A673 (cell line): ENCODE results near the gene SUN5. TPM values are rescaled to one million over a fixed set of nuclear protein-coding genes. Genes with fewer than 3 reads are reported as not detected.

ENCODE experiments used
- BruUV-seq: library from RNA; stranded (reverse); fragments of 400-500 nt; replicated peaks from 2 replicates; lab custom pipeline; 2021; lab: Mats Ljungman, UMichigan
- CTCF ChIA-PET: fragments of 300-600 bp; sonication (Branson Sonifier 250); formaldehyde crosslinking; loops from one replicate; lab custom pipeline; 2022; ENCODE audit warnings: antibody characterized with exemption; lab: Charles Lee
- POLR2A ChIA-PET: fragments of 300-600 bp; sonication (Branson Sonifier 250); formaldehyde crosslinking; loops from one replicate; lab custom pipeline; 2022; ENCODE audit warnings: antibody characterized with exemption; ENCODE audit not compliant: low non-redundant PET; lab: Charles Lee
- DNase-seq: peaks from one replicate; pipeline ENCODE4 v3.0.0-alpha.2; 2015; ENCODE audit warnings: low spot score
- H3K27ac ChIP-seq: fragments of 200-600 bp; sonication (generic); 2 replicates; pipeline ENCODE4 v1.5.1; 2016; ENCODE audit warnings: mixed run types, low read depth, mild to moderate bottlenecking, mixed read lengths, antibody characterized with exemption, low read length; ENCODE audit not compliant: poor library complexity, severe bottlenecking
- H3K27me3 ChIP-seq: fragments of 200-600 bp; sonication (generic); replicated peaks from 2 replicates; pipeline ENCODE4 v1.6.1; 2017; ENCODE audit warnings: mixed run types, low read depth, mild to moderate bottlenecking, mixed read lengths, antibody characterized with exemption, low read length; ENCODE audit not compliant: insufficient read depth, poor library complexity
- H3K36me3 ChIP-seq: fragments of 200-600 bp; sonication (generic); 2 replicates; pipeline ENCODE4 v1.6.1; 2016; ENCODE audit warnings: mixed run types, mild to moderate bottlenecking, mixed read lengths, antibody characterized with exemption, low read length; ENCODE audit not compliant: insufficient read depth, poor library complexity, severe bottlenecking
- H3K4me1 ChIP-seq: fragments of 200-600 bp; sonication (generic); 2 replicates; pipeline ENCODE4 v1.6.1; 2017; ENCODE audit warnings: mixed run types, mild to moderate bottlenecking, mixed read lengths, antibody characterized with exemption, low read length; ENCODE audit not compliant: insufficient read depth, poor library complexity, severe bottlenecking
- H3K4me3 ChIP-seq: fragments of 200-600 bp; sonication (generic); 2 replicates; pipeline ENCODE4 v1.5.1; 2016; ENCODE audit warnings: low read depth, mixed run types, mild to moderate bottlenecking, mixed read lengths, low read length; ENCODE audit not compliant: poor library complexity, severe bottlenecking
- H3K9me3 ChIP-seq: fragments of 200-600 bp; sonication (generic); 2 replicates; pipeline ENCODE4 v1.6.1; 2016; ENCODE audit warnings: mixed run types, low read depth, mild to moderate bottlenecking, mixed read lengths, antibody characterized with exemption, low read length; ENCODE audit not compliant: poor library complexity, severe bottlenecking
- EZH2 ChIP-seq: fragments of 200-600 bp; sonication (generic); IDR thresholded peaks from 2 replicates; pipeline ENCODE4 v1.6.1; 2017; ENCODE audit warnings: borderline replicate concordance, low read depth, mild to moderate bottlenecking, mixed read lengths, antibody characterized with exemption, low read length; ENCODE audit not compliant: poor library complexity, severe bottlenecking
- intact Hi-C: fragments of 100-400 bp; cut with micrococcal nuclease; formaldehyde crosslinking; loops from one replicate; pipeline ENCODE4 v1.10.0; 2022; ENCODE audit not compliant: unreplicated experiment
- total RNA-seq: library from RNA; stranded (reverse); gene quantifications from 2 replicates; pipeline ENCODE4 v1.2.3, GENCODE V29; 2021
- TF ChIP-seq, protein P1 (sequence below): fragments of 300-800, 200-600 bp; sonication (generic); conservative IDR thresholded peaks from 2 replicates; pipeline ENCODE4 v1.5.1; 2017; ENCODE audit warnings: low read depth, mild to moderate bottlenecking, antibody characterized with exemption, low read length, moderate library complexity, mixed read lengths

Gene SUN5
- total RNA-seq, 1 experiment from 2014 or later: not detected

DNA sequence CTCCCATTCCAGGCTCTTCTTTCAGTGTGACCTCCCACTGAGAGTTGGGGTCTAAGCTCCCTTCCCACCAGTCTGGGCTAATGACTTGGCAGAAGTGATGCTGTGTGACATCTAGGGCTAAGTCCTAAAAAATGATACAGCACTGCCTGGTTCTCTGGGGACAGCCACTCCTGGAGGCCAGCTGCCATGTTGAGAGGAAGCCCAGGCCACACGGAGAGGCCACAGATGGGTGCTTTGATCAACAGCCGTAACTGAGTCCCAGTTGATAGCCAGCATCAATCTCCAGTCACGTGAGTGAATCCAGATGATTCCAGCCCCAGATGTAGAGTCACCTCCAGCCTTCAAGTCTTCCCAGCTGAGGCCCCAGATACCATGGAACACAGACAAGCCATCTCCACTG, 13.8 kb downstream of the SUN5 start:
- H3K4me3 ChIP-seq: no peak overlapping the region
- no peak overlapping the region for H3K27ac ChIP-seq
- H3K27me3 ChIP-seq: no peaks in the 10 kb centered on the region
- POLR2A ChIA-PET: no interaction called here
- CTCF ChIA-PET: no interaction called here
- no peaks in the 10 kb centered on the region for H3K4me1 ChIP-seq
- DNase-seq: no peak
- no peak for TF ChIP-seq EZH2
- TF ChIP-seq, protein P1, sequence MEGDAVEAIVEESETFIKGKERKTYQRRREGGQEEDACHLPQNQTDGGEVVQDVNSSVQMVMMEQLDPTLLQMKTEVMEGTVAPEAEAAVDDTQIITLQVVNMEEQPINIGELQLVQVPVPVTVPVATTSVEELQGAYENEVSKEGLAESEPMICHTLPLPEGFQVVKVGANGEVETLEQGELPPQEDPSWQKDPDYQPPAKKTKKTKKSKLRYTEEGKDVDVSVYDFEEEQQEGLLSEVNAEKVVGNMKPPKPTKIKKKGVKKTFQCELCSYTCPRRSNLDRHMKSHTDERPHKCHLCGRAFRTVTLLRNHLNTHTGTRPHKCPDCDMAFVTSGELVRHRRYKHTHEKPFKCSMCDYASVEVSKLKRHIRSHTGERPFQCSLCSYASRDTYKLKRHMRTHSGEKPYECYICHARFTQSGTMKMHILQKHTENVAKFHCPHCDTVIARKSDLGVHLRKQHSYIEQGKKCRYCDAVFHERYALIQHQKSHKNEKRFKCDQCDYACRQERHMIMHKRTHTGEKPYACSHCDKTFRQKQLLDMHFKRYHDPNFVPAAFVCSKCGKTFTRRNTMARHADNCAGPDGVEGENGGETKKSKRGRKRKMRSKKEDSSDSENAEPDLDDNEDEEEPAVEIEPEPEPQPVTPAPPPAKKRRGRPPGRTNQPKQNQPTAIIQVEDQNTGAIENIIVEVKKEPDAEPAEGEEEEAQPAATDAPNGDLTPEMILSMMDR: no peak
- no peaks in the 10 kb centered on the region for H3K9me3 ChIP-seq
- no TSS peak for BruUV-seq
- H3K36me3 ChIP-seq: no peaks in the 10 kb centered on the region
- intact Hi-C loops: no loop called here

DNA sequence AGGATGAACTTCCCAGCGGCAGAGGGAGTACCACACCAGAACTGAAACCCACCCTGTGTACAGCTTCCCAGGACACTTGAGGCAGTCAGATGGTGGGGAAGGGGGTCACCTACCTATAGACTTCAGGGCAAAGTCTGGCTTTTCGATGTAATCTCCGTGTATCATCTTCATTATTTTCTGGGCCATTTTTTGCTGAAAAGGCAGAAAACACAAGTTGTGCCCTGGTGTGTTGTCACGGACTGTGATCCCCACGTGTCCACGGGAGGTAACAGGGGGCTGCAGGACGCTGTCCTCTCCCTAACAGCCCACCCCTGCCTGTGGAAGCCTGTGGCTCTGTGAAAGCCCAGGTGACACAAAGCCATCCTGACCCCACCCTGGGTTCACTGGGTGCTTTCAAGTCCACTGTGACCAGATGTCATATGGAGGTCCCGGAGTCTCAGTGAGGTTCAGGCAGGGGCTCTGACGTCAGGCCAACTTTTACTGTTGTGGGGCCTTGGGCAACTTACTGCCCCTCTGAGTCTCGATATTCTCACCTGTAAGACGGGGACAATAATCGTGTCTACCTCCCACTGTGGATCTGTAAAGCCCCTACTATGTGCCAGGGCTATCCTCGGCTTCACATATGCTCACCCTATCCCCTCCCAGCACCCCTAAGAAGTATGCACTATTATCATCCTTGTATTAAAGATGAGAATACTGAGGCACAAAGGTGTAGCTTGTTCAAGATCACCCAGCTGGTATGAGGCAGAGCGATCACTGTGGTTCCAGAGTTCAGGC, 14.5 kb downstream of the SUN5 start:
- no TSS peak for BruUV-seq
- intact Hi-C loops: no loop called here
- no peak for TF ChIP-seq EZH2
- TF ChIP-seq, protein P1: no peak

DNA sequence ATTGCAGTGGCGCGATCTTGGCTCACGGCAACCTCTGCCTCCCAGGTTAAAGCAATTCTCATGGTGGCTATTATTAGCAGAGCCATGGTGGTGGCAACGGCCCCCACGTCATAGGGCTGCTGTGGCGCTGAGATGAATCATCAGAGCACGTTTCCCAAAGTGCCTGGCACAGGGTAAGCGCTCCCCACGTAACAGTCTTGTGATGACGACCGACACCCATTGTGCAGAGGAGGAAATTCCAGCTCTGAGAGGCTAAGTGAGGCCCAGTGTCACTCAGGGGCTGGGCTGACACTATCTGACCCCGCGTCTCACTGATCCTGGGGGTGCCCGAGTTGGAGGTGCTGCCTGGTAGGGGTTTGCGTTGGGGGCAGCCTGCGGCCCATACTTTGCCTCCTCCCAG, 16.2 kb downstream of the SUN5 start:
- POLR2A ChIA-PET: no interaction called here
- no peak for DNase-seq
- TF ChIP-seq, protein P1: no peak
- TF ChIP-seq EZH2: no peak
- Histone ChIP-seq H3K4me3 (no peak overlapping the region), H3K27me3 (no peaks in the 10 kb centered on the region), H3K27ac (no peak overlapping the region), H3K9me3 (no peaks in the 10 kb centered on the region), H3K4me1 (no peaks in the 10 kb centered on the region), H3K36me3 (no peaks in the 10 kb centered on the region)
- BruUV-seq: no TSS peak
- intact Hi-C loops: no loop called here
- CTCF ChIA-PET: no interaction called here

More for the DNA sequence above, 14.5 kb downstream of the SUN5 start:
- no peak overlapping the region for H3K27ac ChIP-seq
- no peaks in the 10 kb centered on the region for H3K4me1 ChIP-seq
- no peaks in the 10 kb centered on the region for H3K9me3 ChIP-seq
- no peaks in the 10 kb centered on the region for H3K27me3 ChIP-seq
- ChIA-PET POLR2A (no interaction called here), CTCF (no interaction called here)
- DNase-seq: no peak
- H3K36me3 ChIP-seq: no peaks in the 10 kb centered on the region
- H3K4me3 ChIP-seq: no peak overlapping the region
